ENCODE data around the gene WBP1L. TPM values are rescaled to one million over a fixed set of nuclear protein-coding genes. Genes with fewer than 3 reads are reported as not detected.

WBP1L gene
- total RNA-seq, 6 experiments from 2014 or later, result 34.9 to 40.7 (median 38.6) TPM

DNA sequence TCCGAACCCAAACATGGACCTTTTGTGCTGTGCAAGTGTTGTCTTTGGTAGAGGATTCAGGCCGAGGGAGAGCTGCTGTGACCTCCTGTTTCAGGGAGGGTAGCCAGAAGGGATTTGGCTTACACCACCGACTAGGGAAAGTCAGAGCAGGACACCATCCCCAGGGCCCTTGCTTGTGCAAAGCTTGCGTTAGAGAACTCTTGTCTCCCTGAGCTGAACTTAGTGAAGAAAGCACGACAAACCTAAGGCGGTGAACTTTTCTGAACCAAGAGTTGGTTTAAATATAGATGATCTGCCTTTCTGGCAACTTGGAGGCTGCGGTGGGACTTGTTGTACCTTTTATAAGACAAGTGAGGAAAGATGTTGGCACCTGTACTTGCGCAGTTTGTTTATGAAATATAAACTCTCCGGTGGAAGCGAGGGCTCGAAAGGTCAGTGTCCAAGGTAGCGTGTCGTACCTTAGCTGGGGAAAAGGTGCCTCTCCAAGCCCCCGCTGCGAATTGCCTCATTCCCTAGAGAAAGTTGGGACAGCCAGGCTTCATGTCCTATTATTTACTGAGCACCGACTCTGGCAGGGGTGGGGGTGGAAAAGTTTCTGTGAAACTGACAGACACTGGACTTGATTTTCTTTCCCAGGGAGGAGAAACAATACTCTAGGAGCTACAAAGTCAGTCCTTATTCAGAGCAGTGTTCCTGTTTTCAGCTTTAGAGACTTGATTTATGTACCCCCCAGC lies 31.6 kb downstream of the WBP1L start:
- Mint-ChIP-seq H3K27me3 (ENCODE audit: insufficient read depth) (peaks cover 2% of the 10 kb centered on the region; the same call in 1 of the 2 replicates), H3K36me3 (ENCODE audit: low read depth) (peaks cover 15% of the 10 kb centered on the region; the same call in 1 of the 2 replicates), H3K4me3 (peak overlapping the region; percentile 81), H3K27ac (peak overlapping the region; percentile 79), H3K9me3 (no peaks in the 10 kb centered on the region), H3K4me1 (ENCODE audit: low read depth) (peaks cover 82% of the 10 kb centered on the region)
- no peak for TF ChIP-seq CTCF (IDR thresholded peaks at IDR 0.05)
- no peak for DNase-seq

DNA sequence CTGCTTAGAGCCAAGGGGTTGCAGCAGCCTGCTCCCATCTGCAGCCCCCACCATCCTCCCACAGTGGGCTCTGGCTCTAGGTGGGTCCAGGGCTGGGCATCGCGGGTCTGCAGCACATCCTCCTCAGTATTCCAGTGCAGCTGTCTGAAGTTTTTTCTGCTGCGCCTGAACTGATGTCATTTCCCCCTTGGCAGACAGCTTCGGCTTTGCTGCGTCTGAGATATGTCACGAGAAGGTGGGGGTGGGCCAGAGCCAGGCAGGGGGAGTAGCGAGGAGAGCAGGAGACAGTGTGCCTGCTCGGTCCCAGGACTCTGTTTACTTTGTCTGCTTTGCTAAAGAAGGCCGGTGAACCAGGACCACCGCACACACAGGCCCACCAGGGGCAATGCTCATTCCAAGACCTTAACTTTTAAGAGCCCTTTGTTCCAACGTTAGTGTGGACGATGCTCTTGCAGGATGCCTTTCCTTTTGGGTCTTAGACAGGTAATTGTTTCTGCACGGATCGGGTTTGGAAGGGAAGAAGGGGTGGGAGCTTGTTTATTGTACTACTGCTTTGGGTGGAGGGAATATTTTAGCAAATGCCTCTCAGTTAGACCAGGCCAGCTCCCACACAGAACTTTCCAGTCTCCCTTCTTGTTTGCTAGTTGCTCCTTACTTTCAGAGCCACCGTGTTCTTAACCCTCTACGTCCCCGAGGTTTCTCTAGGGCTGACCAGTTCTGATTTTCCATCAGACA lies 32.4 kb downstream of the WBP1L start:
- peak; percentile 26 for DNase-seq
- H3K4me3 Mint-ChIP-seq, result peak overlapping the region; percentile 81

DNA sequence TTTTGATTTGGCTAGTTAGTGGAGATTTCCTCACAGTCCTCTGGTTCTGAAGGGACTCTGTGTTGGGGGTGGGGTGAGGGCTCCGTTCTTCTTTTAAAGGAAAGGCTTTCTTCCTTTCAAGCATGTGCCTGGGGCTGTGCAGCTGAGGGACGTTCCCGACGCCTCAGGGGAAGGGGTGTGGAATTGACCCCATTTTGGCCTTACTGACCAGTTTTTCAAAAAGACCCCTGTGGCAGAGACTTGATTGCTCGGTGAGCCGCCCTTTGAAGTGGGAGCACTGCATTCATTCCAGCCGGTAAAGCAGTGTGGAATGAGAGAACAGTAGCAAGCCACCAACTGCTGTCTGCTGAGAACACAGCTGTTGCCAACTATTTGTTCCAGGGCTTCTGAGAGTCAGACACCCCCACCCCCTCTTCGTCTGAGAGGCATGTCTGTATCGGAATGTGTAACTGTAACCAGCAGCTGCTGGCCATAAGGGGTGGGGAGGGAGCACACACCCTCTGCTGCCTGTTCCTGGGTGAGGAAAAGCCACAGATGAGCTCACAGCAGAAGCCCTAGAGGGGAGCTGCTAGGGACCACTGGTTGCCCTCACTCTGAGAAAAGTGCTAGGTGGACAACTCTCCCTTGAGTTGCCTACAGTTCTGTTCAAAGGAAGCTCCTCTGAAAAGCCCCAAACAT lies 33.2 kb downstream of the WBP1L start:
- peak; percentile 93 for DNase-seq
- Mint-ChIP-seq H3K9me3 (no peaks in the 10 kb centered on the region), H3K36me3 (ENCODE audit: low read depth) (peaks cover 19% of the 10 kb centered on the region; the same call in 1 of the 2 replicates), H3K27me3 (ENCODE audit: insufficient read depth) (peaks cover 2% of the 10 kb centered on the region; the same call in 1 of the 2 replicates), H3K4me1 (ENCODE audit: low read depth) (peaks cover 89% of the 10 kb centered on the region), H3K27ac (peak overlapping the region; percentile 79), H3K4me3 (peak overlapping the region; percentile 81)
- TF ChIP-seq CTCF (IDR thresholded peaks at IDR 0.05), result no peak; the same call in 1 of the 2 replicates

More for the DNA sequence above, 32.4 kb downstream of the WBP1L start:
- Mint-ChIP-seq H3K27me3 (ENCODE audit: insufficient read depth) (peaks cover 2% of the 10 kb centered on the region; the same call in 1 of the 2 replicates), H3K4me1 (ENCODE audit: low read depth) (peaks cover 82% of the 10 kb centered on the region), H3K9me3 (no peaks in the 10 kb centered on the region), H3K36me3 (ENCODE audit: low read depth) (peaks cover 19% of the 10 kb centered on the region; the same call in 1 of the 2 replicates), H3K27ac (peak overlapping the region; percentile 79)
- TF ChIP-seq CTCF (IDR thresholded peaks at IDR 0.05), result no peak

DNA sequence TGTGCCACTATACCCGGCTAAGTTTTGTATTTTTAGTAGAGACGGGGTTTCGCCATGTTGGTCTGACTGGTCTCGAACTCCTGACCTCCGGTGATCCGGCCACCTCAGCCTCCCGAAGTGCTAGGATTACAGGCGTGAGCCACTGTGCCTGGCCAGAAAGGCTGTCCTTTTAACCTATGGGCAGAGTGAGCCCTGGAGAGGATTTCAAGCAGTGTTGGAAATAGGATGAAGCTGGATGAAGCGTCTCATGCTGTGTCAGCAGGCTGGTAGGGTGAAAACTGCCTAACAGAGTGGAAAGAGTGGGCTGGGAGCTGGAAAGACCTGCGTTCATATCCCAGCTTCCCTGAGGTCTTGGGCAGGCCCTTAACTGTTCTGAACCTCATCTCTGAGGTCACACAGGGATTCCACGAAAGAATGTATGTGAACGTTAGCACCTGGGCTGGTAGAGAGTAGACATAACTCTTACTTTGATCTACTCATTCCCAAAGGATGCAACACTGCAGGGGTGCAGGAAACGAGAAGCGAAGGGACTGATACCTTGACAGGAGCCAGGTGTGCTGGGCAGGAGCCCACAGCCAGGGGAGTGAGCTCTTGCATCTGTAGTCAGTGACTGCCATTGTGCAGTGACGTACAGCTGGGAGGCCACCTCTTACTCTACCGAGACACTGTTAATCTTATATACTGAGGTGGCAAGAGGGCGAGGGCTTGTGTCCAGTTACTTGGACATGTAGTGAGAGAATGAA lies 34.1 kb downstream of the WBP1L start:
- DNase-seq, result no peak
- Mint-ChIP-seq H3K4me3 (no peak overlapping the region; the same call in 1 of the 2 replicates), H3K4me1 (ENCODE audit: low read depth) (peaks cover 95% of the 10 kb centered on the region), H3K36me3 (ENCODE audit: low read depth) (peaks cover 19% of the 10 kb centered on the region; the same call in 1 of the 2 replicates), H3K27ac (no peak overlapping the region), H3K27me3 (ENCODE audit: insufficient read depth) (peaks cover 2% of the 10 kb centered on the region; the same call in 1 of the 2 replicates), H3K9me3 (no peaks in the 10 kb centered on the region)
- TF ChIP-seq CTCF (IDR thresholded peaks at IDR 0.05), result no peak

DNA sequence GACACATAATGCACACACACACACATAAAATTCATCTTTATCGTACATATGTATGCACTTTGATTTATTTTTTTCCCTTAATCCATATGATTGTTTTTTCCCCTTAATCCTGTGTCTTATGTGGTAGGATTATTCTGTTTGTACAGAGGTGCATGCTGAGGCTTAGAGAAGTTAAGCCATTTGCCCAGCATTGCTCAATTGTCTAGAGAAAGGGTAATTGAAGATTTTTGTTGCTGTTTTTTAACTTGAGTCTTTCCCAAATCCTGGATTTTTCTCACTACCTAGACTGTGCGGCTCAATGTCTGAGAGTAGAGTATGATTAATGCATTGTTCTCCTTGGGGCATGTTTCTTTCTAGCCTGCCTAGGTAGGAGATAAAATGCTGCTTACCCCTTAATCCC lies 35.0 kb downstream of the WBP1L start:
- Mint-ChIP-seq H3K9me3 (no peaks in the 10 kb centered on the region), H3K27me3 (ENCODE audit: insufficient read depth) (peaks cover 2% of the 10 kb centered on the region; the same call in 1 of the 2 replicates), H3K36me3 (ENCODE audit: low read depth) (peaks cover 15% of the 10 kb centered on the region; the same call in 1 of the 2 replicates), H3K4me1 (ENCODE audit: low read depth) (peaks cover 95% of the 10 kb centered on the region), H3K4me3 (no peak overlapping the region), H3K27ac (no peak overlapping the region)
- no peak for TF ChIP-seq CTCF (IDR thresholded peaks at IDR 0.05)
- DNase-seq, result no peak

All from HFFc6 (cell line).